Activated CD8-positive, alpha-beta memory T cell treated with anti-CD3 and anti-CD28 coated beads, Interleukin-2, amount 50 U/mL, for 24 hours (primary cell): ENCODE data around the gene STAP2.

ENCODE experiments used
- DNase-seq: peaks from one replicate; pipeline ENCODE4 v3.0.0-alpha.2; 2020; ENCODE audit errors: extremely low read depth

The STAP2 gene

GRCh38 chr19:4370418-4371041 is 31.9 kb upstream of the STAP2 start:
- no peak for DNase-seq

- DNase-seq: peak; percentile 36
Observed at GRCh38 chr19:4369888-4370260, 31.2 kb upstream of the STAP2 start.

DNA sequence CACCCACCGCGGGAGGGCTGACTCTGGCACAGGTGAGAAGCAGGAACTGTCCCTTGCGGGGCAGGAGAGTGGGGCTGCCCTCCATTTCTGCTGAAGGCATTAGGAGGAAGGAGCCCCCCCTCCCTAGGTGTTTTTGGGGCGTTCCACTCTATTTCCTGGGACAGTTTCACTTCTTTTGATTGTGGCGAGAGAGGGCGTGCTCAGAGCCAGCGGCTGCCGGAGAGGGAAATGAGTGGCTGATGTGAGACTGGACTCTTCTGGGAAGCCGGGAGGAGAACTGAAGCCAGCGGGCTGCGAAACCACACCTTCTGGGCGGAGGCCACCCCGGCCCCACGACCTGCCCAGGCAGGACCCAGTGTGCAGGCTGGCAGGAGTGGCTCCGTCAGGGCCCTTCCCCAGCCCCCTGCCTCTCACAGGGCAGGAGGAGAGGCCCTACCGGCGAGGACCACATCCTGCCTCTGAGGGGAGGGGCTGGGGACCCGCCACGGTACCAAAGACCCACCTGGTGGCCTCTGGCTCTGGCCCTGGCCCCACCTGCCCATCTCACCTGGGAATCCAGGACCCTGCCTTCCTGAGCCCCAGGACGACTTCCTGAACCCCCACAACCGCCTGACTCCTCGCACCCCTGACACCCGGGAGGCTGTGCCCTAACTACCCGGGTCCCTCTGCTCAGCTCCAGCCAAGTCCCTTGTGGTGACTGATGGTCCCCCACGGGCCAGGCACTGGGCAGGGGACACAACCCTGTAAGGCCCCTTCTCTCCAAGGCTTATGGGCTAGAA is 30.7 kb upstream of the STAP2 start:
- DNase-seq: peak; percentile 29

DNA sequence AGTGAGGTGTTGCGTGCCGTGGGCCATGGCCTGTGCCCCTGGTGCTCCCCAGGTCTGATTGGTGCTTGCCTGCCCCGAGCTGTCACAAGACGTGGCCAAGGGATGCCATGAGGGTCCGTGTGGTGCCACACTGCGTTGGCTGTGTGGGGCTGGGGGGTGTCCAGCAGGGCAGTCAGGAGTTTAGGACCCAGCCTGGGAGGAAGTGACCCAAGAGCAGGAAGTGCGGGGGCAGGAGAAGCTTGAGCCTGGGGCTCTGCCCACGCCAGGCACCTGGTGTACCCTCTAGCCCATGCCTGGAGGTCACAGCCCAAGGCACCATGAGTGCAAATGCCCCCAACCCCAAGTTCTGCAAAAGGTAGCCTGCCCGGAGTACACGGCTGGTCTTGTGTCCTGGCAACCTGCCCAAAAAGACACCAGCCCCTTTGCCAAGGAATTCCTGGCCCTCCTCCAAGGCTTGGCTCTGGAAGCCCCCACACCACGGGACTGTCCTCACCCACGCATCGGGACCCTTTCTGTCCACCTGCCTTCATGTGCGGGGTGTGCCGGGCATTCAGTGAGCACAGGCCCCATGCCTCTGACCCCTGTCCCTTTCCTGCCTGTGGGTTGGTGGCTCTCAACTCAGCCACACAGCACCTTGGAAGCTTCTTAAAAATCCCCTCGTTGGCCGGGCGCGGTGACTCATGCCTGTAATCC is 29.6 kb upstream of the STAP2 start:
- DNase-seq: no peak

DNA sequence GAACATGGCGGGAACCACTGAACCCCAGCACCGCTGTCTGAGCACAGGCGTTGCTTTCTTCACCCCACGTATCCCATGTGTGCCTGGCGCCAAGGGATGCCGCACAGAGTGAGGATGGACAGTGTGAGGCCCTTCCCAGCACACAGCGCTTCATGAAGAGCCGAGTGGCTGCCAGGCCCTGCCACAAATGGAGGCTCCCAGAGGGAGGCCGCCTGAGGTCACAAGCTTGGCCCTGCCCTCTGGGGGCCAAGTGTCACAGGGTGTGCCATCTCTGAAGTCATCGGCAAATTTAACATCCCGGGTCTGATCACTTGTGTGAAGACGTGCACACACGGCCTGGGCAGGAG is 29.1 kb upstream of the STAP2 start:
- DNase-seq: no peak

- no peak for DNase-seq
Observed at GRCh38 chr19:4367336-4367723, 28.7 kb upstream of the STAP2 start.

DNA sequence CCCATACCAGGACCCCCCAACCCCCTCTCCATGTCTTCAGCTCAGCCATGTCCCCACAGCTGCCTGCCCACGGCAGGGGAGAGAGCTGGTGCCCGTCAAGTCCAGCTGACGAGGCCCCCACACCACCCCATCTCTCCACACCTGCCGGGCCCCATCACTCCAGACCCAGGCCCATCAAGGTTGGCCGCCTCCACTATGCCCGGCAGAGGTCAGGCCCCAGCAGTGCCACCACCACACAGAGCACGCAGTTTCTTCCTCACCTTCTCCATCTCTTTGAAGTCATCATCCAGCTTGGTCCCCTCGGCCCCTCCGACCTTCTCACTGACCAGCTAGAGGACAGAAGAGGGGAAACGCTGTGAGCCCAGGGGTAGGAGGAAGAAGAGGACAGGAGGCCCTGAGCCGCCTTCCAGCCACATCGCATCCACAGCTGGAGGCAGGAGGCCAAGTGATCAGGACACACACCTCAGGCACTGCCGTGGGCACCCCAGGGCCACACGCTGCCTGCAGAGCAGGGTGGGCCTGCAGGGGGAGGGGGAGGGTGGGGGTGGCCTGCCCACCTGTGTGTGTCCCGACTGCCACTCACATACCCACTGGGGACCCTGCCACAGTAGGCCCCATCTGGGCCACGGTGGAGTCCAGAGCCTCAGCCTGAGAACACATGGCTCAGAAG is 28.2 kb upstream of the STAP2 start:
- no peak for DNase-seq

GRCh38 chr19:4365791-4366665 is 27.4 kb upstream of the STAP2 start:
- DNase-seq: no peak

GRCh38 chr19:4365341-4365740 is 26.7 kb upstream of the STAP2 start:
- no peak for DNase-seq

DNA sequence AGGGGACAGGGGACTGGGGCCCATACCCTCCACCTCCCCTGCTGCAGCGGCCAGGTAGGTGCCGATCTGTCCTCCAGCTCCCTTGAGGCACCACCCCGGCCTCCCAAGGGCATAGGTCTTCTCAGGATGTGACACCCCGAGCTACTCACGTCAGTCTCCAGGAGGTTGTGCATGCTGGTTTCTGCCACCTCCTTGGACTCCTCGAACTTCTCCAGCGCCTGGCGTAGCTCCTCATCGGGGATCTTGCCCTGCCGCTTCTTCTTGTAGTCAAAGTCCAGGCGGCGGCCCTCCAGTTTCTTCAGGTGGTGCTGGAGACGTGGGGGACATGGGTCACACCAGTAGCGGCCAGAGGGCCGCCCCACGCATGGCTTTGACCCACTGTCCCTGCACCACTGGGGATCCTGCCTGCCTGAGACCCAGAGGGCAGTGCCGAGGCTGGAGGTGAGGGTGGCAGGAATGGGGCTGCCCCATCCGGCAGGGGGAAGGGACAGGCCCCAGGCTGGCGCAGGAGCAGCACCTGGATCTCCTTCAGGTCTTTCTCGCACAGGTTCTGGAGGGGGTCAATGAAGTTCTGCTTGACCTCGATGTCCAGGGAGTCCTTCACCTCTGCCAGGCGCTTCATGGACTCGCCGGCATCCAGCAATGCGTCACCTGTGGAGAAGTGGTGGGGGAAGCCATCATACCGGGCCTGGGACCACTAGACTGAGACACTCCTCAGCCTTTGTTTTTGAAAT is 25.1 kb upstream of the STAP2 start:
- no peak for DNase-seq

GRCh38 chr19:4362831-4363545 is 24.4 kb upstream of the STAP2 start:
- DNase-seq: no peak

DNA sequence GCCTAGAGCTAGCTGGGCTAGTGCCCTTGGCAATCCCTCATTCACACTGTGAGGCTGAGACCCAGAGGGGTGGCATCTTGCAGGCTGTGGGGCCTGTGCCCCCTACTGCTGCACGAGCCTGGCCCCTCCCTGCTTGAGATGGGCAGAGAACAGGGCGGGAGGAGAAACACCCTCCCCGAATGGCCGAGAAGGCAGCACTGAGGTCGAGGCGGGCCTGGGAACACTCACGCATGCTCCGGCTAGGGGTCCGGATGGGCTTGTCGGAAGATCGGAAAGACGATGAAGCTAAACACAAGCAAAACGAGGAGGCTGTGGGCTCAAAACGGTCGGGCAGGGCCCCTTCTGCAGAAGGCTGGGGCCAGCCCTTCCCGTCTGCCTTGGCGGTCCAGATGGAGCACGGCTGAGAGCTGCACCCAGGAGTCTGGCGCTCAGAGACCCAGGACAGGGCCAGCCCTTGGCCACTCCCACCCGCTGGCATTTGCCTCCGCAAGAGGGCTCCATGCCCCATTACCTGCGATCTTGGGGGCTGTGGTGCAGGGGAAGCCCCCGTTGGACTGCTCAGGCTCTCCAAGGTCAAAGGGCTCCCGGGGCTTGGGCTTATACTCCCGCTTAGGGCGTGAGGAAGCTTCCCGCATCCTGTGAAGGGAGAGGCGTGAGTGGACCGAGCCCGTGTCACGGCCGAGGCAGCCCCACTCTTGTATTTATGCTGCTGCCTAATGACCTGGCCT is 23.6 kb upstream of the STAP2 start:
- DNase-seq: no peak

- no peak for DNase-seq
Observed at GRCh38 chr19:4361152-4362046, 22.8 kb upstream of the STAP2 start.

- DNase-seq: no peak
Observed at GRCh38 chr19:4360641-4361151, 22.1 kb upstream of the STAP2 start.

- no peak for DNase-seq
Observed at GRCh38 chr19:4360081-4360569, 21.5 kb upstream of the STAP2 start.

GRCh38 chr19:4359627-4360000 is 21.0 kb upstream of the STAP2 start:
- DNase-seq: no peak

DNA sequence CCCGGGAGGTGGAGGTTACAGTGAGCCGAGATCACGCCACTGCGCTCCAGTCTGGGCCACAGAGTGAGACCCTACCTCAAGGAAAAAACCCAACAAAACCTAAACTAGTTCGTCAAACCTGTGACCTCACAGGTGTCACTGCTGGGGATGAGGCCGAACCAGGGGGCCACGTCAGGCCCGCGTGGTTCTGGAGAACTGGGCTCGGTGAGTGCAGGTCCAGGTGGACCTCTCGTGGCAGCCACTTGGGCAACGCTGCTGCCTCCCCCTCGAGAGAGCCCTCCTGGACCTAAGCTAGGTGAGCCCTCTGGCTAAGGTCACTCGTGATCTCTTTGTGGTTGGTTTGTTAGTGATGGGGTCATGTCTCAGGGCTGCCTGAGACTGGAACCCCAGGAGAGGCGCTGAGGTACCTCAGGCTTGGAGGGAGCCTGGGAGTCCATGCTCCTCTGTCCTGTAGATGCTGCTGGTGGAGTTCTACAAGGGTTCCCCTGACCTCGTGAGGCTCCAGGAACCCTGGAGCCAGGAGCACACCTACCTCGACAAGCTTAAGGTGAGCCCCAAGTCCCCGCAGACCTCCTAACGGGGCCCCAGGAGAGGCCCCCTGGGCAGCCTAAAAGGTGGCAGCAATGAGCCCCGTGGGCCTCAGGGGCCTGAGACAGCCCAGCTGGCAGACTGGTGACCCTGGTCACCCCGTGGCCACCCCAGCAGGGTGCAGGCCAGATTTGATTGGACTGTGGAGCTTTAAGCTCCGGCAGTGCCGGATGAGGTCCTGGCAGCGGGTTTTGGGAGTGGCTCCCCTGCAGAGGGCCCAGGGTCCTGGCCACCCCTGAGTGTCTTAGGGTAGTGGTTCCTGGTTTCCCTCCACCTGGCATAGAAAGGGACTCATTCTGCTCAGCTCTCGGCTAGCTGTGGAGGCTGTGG is 20.3 kb upstream of the STAP2 start:
- no peak for DNase-seq
